Measurements from ENCODE around the gene RFWD3. TPM values are rescaled to one million over a fixed set of nuclear protein-coding genes. Genes with fewer than 3 reads are reported as not detected.
A peak's percentile ranks its signal among the peaks of the same experiment; 100 is the strongest.

The RFWD3 gene
- polyA plus RNA-seq, 3 donors from 2014 or later = 8.3 to 21.7 (median 14.5) TPM

DNA sequence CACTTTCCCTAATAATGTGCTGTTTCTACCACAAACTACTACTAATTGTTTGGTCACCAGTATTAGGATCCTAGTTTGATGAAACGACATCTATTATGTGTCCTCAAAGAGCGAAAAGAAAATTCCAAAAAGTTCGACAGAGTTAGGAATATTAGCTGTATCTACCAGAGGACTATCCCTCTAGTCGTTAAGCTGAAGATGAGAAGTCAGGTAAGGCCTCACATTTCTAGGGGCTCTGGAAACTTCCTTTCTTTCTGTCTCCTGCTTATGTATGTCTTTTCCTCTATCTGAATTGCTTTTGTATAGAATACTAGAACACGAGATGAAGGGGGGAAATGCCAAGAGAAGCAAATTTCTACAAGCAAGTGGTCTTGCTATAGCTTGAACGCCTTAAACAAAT is 61.3 kb downstream of the RFWD3 start:
- peak overlapping the region; percentile 94 to 98 (median 97) for H3K27ac Mint-ChIP-seq
- DNase-seq = no peak
- H3K27me3 Mint-ChIP-seq (ENCODE audit: low read depth in 3 of 3) = peaks cover 5 to 6% (median 5%) of the 10 kb centered on the region in 3 donors
- H3K4me1 Mint-ChIP-seq = peaks cover 64 to 77% of the 10 kb centered on the region in 2 donors
- no peaks in the 10 kb centered on the region for H3K36me3 Mint-ChIP-seq
- no peaks in the 10 kb centered on the region for H3K9me3 Mint-ChIP-seq
- peak overlapping the region; percentile 92 to 99 (median 95) for H3K4me3 Mint-ChIP-seq

DNA sequence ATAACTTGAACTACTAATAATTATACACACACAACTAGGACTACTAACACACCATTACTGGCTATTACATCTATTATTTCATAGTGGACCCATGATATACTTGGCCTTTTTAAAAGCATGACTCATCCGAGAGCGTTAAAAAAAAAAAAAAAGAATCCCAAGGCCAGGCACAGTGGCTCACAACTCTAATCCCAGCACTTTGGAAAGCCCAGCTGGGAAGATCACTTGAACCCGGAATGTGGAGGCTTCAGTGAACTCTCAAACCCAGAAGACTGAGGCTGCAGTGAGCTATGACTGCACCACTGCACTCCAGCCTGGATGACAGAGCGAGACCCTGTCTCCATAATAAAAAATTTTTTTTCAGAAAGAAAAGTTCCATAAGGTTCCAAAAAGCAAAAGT is 62.8 kb downstream of the RFWD3 start:
- H3K27ac Mint-ChIP-seq = peak overlapping the region in 5 of 6 donors; percentile 39 to 82 (median 60)
- H3K36me3 Mint-ChIP-seq = no peaks in the 10 kb centered on the region
- peaks cover 5 to 6% (median 5%) of the 10 kb centered on the region in 3 donors for H3K27me3 Mint-ChIP-seq (ENCODE audit: low read depth in 3 of 3)
- H3K9me3 Mint-ChIP-seq = no peaks in the 10 kb centered on the region
- peak overlapping the region; percentile 22 to 99 (median 92) for H3K4me3 Mint-ChIP-seq
- H3K4me1 Mint-ChIP-seq = peaks cover 78 to 89% of the 10 kb centered on the region in 2 donors
- DNase-seq = no peak

DNA sequence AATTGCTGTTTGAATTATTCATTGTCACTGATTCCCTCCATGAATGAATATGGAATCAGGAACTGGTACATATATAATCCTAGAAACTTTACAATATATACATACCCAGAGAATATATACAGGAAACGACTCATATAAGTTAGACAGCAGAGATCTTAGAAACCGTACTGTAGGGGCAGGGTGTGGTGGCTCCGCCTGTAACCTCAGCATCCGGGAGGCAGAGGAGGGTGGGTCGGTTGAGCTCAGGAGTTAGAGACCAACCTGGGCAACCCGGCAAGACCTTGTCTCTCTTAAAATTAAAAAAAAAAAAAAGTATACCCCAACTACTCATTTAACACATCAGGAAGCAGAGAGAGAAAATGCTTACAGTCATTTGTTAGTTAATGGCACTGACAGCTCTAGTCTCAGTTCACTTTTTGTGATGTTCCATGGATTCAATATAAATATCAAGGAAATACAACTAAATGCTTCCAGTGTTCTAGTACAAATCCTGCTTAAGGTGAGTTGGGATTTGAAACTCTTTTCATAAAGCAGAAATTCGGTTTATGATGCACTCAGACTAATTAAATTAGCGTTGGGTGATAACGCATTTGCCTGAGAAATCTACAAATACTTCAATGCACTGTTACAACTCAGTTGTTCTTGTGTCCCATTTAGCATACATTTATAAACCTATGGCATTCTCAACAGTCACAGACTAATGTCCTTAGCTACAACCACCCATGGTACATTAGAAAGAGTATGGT is 65.4 kb downstream of the RFWD3 start:
- Mint-ChIP-seq H3K27ac (peak overlapping the region; percentile 85 to 97 (median 92)), H3K36me3 (peaks cover 4 to 5% (median 5%) of the 10 kb centered on the region in 3 donors), H3K9me3 (no peaks in the 10 kb centered on the region), H3K27me3 (ENCODE audit: low read depth in 3 of 3) (peaks cover 2 to 4% (median 3%) of the 10 kb centered on the region in 3 donors), H3K4me3 (peak overlapping the region; percentile 74 to 86 (median 81)), H3K4me1 (peaks cover 77 to 80% of the 10 kb centered on the region in 2 donors)
- peak; percentile 41 to 54 (median 52) for DNase-seq

DNA sequence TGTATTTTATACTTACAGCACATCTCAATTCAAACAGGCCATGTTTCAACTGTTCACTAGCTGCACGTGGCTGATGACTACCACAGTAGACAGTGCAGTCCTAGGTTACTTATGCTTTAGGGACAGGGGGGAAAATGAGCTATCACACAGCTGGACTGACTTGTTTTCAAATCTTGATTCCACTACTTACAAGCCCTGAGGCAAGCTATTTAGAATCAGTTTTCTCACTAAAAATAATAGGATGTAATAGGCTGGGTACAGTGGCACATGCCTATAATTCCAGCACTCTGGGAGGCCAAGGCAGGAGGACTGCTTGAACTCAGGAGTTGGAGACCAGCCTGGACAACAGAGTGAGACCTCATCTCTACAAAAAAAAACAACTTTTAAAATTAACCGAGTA is 70.1 kb downstream of the RFWD3 start:
- Mint-ChIP-seq H3K27ac (peak overlapping the region in 2 of 6 donors; percentile 50 to 62), H3K4me3 (no peak overlapping the region), H3K27me3 (ENCODE audit: low read depth in 3 of 3) (peaks cover 0 to 5% (median 0%) of the 10 kb centered on the region in 3 donors), H3K4me1 (peaks cover 59 to 71% of the 10 kb centered on the region in 2 donors), H3K9me3 (no peaks in the 10 kb centered on the region), H3K36me3 (peaks cover 4 to 5% (median 5%) of the 10 kb centered on the region in 3 donors)
- no peak for DNase-seq

DNA sequence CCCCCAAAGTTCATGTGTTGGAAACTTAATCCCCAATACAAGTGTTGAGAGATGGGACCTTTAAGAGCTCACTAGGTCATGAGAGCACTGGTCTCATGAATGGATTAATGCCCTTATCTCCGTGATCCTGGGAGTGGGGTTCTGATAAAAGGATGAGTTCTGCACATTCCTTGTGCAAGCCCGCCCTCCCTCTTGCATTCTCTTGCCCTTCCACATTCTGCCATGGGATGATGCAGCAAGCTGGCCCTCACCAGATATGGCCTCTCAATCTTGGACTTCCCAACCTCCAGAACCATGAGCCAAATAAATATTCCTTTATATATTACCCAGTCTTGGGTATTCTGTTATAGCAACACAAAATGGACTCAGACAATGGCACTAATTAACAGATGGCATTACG is 73.8 kb downstream of the RFWD3 start:
- DNase-seq = no peak
- Mint-ChIP-seq H3K36me3 (peaks cover 4 to 5% (median 5%) of the 10 kb centered on the region in 3 donors), H3K9me3 (no peaks in the 10 kb centered on the region), H3K27me3 (ENCODE audit: low read depth in 3 of 3) (peaks cover 0 to 1% (median 0%) of the 10 kb centered on the region in 3 donors), H3K4me3 (no peak overlapping the region), H3K27ac (peak overlapping the region in 4 of 6 donors; percentile 6 to 65 (median 38)), H3K4me1 (peaks cover 50 to 64% of the 10 kb centered on the region in 2 donors)

DNA sequence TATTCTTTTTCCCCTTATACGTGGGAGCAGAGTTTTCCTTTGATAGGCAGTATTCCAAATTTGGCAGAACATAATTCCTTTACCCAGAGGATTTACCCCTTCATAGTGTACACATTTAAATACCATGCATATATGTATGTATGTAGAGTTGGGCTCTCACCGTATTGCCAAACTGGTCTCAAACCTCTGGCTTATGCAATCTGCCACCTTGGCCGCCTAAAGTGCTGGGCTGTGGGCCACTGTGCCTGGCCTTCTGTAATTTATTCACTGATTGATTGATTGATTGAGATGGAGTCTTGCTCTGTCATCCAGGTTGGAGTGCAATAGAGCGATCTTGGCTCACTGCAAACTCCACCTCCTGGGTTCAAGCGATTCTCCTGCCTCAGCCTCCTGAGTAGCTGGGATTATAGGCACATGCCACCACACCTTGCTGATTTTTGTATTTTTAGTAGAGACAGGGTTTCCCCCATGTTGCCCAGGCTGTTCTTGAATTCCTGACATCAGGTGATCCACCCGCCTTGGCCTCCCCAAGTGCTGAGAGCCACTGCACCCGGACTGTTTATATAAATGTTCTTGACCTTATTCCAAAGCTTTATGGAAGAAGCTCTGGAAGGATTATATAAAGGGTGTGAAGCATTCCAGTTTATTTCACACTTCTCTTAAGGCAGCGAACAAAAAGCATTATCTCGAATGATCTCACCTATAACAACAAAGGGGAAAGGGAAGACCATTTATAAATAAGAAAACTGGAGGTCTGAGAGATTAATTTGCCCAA is 74.6 kb downstream of the RFWD3 start:
- DNase-seq = no peak
- peaks cover 55 to 72% of the 10 kb centered on the region in 2 donors for H3K4me1 Mint-ChIP-seq
- peak overlapping the region in 5 of 6 donors; percentile 6 to 88 (median 70) for H3K27ac Mint-ChIP-seq
- no peaks in the 10 kb centered on the region for H3K9me3 Mint-ChIP-seq
- H3K36me3 Mint-ChIP-seq = peaks cover 4 to 5% (median 5%) of the 10 kb centered on the region in 3 donors
- H3K27me3 Mint-ChIP-seq (ENCODE audit: low read depth in 3 of 3) = peaks cover 0 to 1% (median 0%) of the 10 kb centered on the region in 3 donors
- H3K4me3 Mint-ChIP-seq = no peak overlapping the region

DNA sequence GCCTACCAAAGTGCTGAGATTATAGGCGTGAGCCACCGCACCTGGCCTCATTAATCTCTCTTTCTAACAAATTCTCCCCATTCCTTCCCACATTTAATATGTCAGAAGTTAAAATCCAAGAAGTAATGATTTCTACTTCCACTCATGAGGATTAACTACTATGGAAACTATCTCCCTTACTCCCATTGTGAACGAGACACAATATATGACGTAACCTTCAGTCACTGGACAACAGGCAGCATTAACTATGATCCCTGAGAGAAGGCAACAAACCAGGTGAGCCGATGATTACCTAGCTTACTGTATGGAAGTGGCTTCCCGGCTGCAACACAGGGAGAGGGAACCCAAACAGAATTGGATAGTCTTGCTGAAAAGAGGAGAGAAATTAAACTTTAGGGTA is 79.7 kb downstream of the RFWD3 start:
- Mint-ChIP-seq H3K9me3 (no peaks in the 10 kb centered on the region), H3K4me1 (peaks cover 64 to 73% of the 10 kb centered on the region in 2 donors), H3K27ac (peak overlapping the region in 5 of 6 donors; percentile 9 to 76 (median 43)), H3K27me3 (ENCODE audit: low read depth in 3 of 3) (peaks cover 0 to 4% (median 0%) of the 10 kb centered on the region in 3 donors), H3K4me3 (peak overlapping the region in 2 of 5 donors; percentile 29 to 40), H3K36me3 (no peaks in the 10 kb centered on the region)
- DNase-seq = no peak

DNA sequence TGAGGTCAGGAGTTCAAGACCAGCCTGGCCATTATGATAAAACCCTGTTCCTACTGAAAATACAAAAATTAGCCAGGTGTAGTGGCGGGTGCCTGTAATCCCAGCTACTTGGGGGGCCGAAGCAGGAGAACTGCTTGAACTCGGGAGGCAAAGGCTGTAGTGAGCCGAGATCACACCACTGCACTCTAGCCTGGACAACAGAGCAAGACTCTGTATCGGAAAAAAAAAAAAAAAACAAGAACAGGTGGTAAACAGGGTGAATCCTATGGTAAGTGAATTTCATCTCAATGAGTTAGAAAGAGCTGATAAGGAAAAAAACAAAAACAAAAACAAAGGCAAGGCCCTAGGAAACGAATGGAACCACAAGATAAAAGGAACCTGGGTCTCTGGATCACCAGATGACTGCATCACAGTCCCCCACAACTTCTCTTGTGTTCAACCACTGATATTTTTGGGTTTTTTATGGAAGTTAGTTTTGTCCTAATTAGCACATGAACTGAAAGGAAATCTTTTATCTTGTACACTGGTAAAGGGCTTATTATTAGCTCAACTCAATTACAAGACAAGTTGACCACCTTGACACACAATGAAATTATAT is 80.7 kb downstream of the RFWD3 start:
- peaks cover 66 to 77% of the 10 kb centered on the region in 2 donors for H3K4me1 Mint-ChIP-seq
- no peaks in the 10 kb centered on the region for H3K9me3 Mint-ChIP-seq
- H3K27ac Mint-ChIP-seq = peak overlapping the region in 4 of 6 donors; percentile 1 to 49 (median 18)
- no peak overlapping the region for H3K4me3 Mint-ChIP-seq
- peaks cover 0 to 4% (median 0%) of the 10 kb centered on the region in 3 donors for H3K27me3 Mint-ChIP-seq (ENCODE audit: low read depth in 3 of 3)
- no peaks in the 10 kb centered on the region for H3K36me3 Mint-ChIP-seq
- no peak for DNase-seq

DNA sequence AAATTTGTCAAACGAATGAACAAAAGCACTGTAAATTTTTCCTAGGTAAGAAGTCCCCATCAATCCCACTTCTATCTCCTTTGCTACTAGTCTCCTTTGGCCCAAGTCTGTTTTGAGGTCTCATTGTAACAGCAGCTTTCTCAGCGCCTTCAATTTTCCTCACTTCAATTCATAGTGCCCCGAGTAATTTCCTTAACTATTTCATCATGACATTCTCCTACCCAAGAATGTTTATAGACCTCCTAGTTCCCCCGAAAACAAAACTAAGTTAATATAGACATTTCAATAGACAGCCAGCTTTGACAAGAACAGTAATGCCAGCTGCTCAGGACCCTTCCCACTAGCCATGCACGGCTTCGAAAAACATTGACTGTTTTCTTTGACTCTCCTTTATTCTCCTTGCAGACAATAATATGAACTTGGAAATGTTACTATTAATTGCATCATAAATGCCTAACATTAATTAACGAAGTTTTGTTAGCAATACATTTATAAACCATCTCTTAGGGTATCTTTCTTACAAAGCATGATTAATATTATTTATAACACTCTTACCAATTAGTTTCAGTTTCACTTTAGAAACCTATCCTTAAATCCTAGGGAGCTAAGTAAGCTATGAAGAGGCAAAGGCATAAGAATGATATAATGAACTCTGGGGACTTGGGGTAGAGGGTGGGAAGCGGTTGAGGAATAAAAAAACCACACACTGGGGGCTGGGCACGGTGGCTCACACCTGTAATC is 82.6 kb downstream of the RFWD3 start:
- H3K4me3 Mint-ChIP-seq = peak overlapping the region in 3 of 5 donors; percentile 8 to 40 (median 23)
- H3K27ac Mint-ChIP-seq = peak overlapping the region in 5 of 6 donors; percentile 20 to 67 (median 58)
- H3K4me1 Mint-ChIP-seq = peaks cover 71 to 81% of the 10 kb centered on the region in 2 donors
- no peaks in the 10 kb centered on the region for H3K9me3 Mint-ChIP-seq
- H3K36me3 Mint-ChIP-seq = no peaks in the 10 kb centered on the region
- no peak for DNase-seq
- H3K27me3 Mint-ChIP-seq (ENCODE audit: low read depth in 3 of 3) = peaks cover 0 to 4% (median 0%) of the 10 kb centered on the region in 3 donors

DNA sequence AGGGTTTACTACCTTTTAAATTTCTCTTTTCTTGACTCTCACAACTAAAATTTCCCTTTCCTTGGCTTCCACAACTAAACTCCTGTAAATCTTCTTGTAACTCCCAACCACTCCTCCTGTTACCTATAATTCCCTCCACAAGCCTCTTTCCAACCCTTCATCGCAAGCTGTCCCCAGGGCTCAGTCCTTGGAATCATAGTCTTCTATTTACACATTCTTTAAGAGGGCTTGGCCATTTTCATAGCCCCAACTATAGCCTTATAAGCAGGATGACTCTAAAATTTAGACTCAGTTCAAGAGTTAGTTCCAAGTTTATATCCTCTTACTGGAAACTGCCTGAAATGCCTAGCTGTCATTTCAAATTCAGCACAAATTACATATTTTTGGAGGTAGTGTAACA is 83.7 kb downstream of the RFWD3 start:
- Mint-ChIP-seq H3K27ac (peak overlapping the region in 5 of 6 donors; percentile 15 to 75 (median 41)), H3K4me1 (peaks cover 74 to 81% of the 10 kb centered on the region in 2 donors), H3K27me3 (ENCODE audit: low read depth in 3 of 3) (peaks cover 0 to 4% (median 0%) of the 10 kb centered on the region in 3 donors), H3K9me3 (no peaks in the 10 kb centered on the region), H3K36me3 (no peaks in the 10 kb centered on the region), H3K4me3 (no peak overlapping the region)
- DNase-seq = no peak

DNA sequence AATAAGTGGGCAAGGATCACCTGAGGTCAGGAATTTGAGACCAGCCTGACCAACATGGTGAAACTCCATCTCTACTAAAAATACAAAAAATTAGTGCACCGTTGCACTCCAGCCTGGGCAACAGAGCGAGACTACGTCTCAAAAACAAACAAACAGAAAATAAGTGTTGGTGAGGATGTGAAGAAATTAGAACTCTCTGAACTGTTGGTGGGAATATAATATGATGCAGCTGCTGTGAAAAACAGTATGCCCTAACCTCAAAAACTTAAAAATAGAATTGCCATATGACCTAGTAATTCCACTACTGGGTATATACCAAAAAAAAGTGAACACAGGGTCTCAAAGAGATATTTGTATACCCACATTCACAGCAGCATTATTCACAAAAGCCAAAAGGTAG is 85.8 kb downstream of the RFWD3 start:
- H3K36me3 Mint-ChIP-seq = no peaks in the 10 kb centered on the region

DNA sequence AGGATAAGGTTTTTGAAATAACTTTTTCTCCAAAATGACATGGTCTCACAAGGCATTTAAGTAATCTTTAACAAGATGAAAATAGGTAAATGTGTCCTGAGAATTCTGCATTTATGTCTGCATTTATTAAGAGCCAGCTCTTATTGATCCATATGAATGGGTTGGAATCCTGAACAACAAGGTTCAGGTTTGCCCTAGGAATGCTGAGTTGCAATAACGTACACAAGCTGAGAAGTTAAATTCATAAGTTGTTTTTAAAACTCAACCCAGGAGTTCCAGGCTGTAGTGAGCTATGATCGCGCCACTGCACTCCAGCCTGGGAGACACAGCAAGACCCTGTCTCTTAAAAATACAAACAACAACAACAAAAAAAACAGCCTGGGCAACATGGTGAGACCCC is 87.8 kb downstream of the RFWD3 start:
- H3K4me1 Mint-ChIP-seq = peaks cover 64 to 82% of the 10 kb centered on the region in 2 donors
- H3K27ac Mint-ChIP-seq = peak overlapping the region in 2 of 6 donors; percentile 12 to 60
- H3K4me3 Mint-ChIP-seq = peak overlapping the region in 1 of 5 donors; percentile 13
- no peaks in the 10 kb centered on the region for H3K36me3 Mint-ChIP-seq
- no peak for DNase-seq
- peaks cover 0 to 4% (median 0%) of the 10 kb centered on the region in 3 donors for H3K27me3 Mint-ChIP-seq (ENCODE audit: low read depth in 3 of 3)
- H3K9me3 Mint-ChIP-seq = no peaks in the 10 kb centered on the region

More for the DNA sequence above, 85.8 kb downstream of the RFWD3 start:
- peak overlapping the region; percentile 17 to 77 (median 61) for H3K27ac Mint-ChIP-seq
- H3K4me1 Mint-ChIP-seq = peaks cover 63 to 80% of the 10 kb centered on the region in 2 donors
- H3K27me3 Mint-ChIP-seq (ENCODE audit: low read depth in 3 of 3) = peaks cover 0 to 4% (median 0%) of the 10 kb centered on the region in 3 donors
- H3K9me3 Mint-ChIP-seq = no peaks in the 10 kb centered on the region
- no peak for DNase-seq
- H3K4me3 Mint-ChIP-seq = peak overlapping the region; percentile 2 to 63 (median 49)

DNA sequence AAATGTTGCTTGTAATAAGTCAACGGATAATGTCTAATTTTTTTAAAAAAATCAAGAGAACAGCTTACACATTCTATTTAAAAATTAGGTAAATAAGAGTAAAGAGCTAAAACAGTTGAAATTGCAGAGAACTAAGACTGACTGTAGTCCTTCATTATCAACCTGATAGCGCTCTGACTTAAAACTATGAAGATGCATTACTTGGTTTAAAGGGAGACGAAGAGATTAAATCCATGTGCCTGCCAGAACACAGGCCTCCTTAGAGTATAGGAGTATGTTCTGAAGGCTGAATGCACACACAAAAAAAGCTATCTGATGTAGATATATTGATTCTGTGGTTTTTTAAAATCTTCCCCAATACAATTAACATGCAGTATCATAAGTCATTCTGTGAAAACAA is 88.2 kb downstream of the RFWD3 start:
- Mint-ChIP-seq H3K4me3 (no peak overlapping the region), H3K9me3 (no peaks in the 10 kb centered on the region), H3K4me1 (peaks cover 62 to 81% of the 10 kb centered on the region in 2 donors), H3K27me3 (ENCODE audit: low read depth in 3 of 3) (peaks cover 0 to under 1% (median 0%) of the 10 kb centered on the region in 3 donors), H3K36me3 (no peaks in the 10 kb centered on the region), H3K27ac (peak overlapping the region in 4 of 6 donors; percentile 39 to 60 (median 47))
- no peak for DNase-seq

All from immature natural killer cell (primary cell).